ENCODE measurements around the gene AIF1.

The AIF1 gene

DNA sequence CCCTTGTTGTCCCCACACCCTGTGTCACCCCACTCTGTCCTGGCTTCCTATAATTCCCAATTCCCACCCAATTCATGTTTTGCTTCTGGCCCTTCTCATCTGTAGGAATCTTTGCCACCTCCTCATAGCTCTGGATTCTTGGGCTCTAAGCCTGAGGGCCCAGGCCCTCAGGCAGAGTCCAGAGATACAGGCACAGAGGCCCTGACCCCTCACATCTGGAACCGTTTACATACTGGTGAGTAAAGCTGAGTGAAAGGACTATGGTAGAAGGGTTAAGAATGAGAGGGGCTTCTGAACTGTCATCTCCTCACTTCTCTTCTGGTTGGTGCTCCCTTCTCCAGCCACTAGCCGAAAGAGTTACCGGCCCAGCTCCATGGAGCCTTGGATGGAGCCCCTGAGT, 19.1 kb downstream of the AIF1 start:
- H3K27ac ChIP-seq (replicated peaks; ENCODE audit: low read length), result no peak overlapping the region
- no peak for DNase-seq (ENCODE audit: low spot score)
- no peaks in the 10 kb centered on the region for H3K27me3 ChIP-seq (ENCODE audit: control insufficient read depth in 3 of 3, insufficient read depth in 3 of 3, low read depth in 1 of 3, low read length in 3 of 3)
- no CpG with 5 or more reads among the region's 3 CpGs for WGBS, 2 donors (ENCODE audit: extremely low coverage in 2 of 2, insufficient read length in 2 of 2, insufficient replicate concordance in 1 of 2)
- H2BK120ac ChIP-seq (ENCODE audit: low read depth, low read length), result no peak overlapping the region
- no peak overlapping the region for H3K4me2 ChIP-seq (ENCODE audit: insufficient read depth, low read length, poor library complexity, severe bottlenecking)
- H3K18ac ChIP-seq (ENCODE audit: low read length), result no peak overlapping the region
- H3K4me1 ChIP-seq (ENCODE audit: control insufficient read depth in 2 of 2, insufficient read depth in 1 of 2, low read depth in 1 of 2, low read length in 2 of 2), result no peaks in the 10 kb centered on the region
- H3K14ac ChIP-seq (ENCODE audit: low read length), result no peak overlapping the region
- H3K4me3 ChIP-seq (ENCODE audit: low read length in 2 of 2), result no peak overlapping the region
- no peak overlapping the region for H2BK5ac ChIP-seq (ENCODE audit: low read length)
- no peak overlapping the region for H4K8ac ChIP-seq (ENCODE audit: low read depth, low read length)
- peaks cover 10% of the 10 kb centered on the region for H3K79me1 ChIP-seq (ENCODE audit: low read depth, low read length)
- no peak overlapping the region for H2BK15ac ChIP-seq (ENCODE audit: low read length)
- H2AK5ac ChIP-seq (ENCODE audit: low read depth, low read length), result no peak overlapping the region
- no peak overlapping the region for H3K9ac ChIP-seq (ENCODE audit: low read depth, low read length, poor library complexity)
- H3K23ac ChIP-seq (ENCODE audit: low read depth, low read length, poor library complexity), result no peak overlapping the region
- H3K4ac ChIP-seq (ENCODE audit: low read length), result no peak overlapping the region
- H3K9me3 ChIP-seq (replicated peaks in 1 of 2; ENCODE audit: control insufficient read depth in 2 of 2, insufficient read depth in 1 of 2, low read depth in 1 of 2, low read length in 2 of 2), result no peaks in the 10 kb centered on the region
- H2AFZ ChIP-seq (ENCODE audit: low read length), result no peak overlapping the region
- no peak overlapping the region for H4K91ac ChIP-seq (ENCODE audit: low read depth, low read length, poor library complexity)
- H3K36me3 ChIP-seq (replicated peaks in 1 of 2; ENCODE audit: control insufficient read depth in 2 of 2, insufficient read depth in 2 of 2, low read length in 2 of 2), result peaks cover 69 to 99% of the 10 kb centered on the region in 2 donors
- no peak overlapping the region for H2BK12ac ChIP-seq (ENCODE audit: low read length)

- Histone ChIP-seq H3K36me3 (replicated peaks in 1 of 2; ENCODE audit: control insufficient read depth in 2 of 2, insufficient read depth in 2 of 2, low read length in 2 of 2) (peaks cover 72 to 99% of the 10 kb centered on the region in 2 donors), H3K27ac (replicated peaks; ENCODE audit: low read length) (no peak overlapping the region), H2BK5ac (ENCODE audit: low read length) (no peak overlapping the region), H2AK5ac (ENCODE audit: low read depth, low read length) (no peak overlapping the region), H2AFZ (ENCODE audit: low read length) (no peak overlapping the region), H4K91ac (ENCODE audit: low read depth, low read length, poor library complexity) (no peak overlapping the region), H3K4me3 (ENCODE audit: low read length in 2 of 2) (no peak overlapping the region), H3K79me1 (ENCODE audit: low read depth, low read length) (peaks cover 10% of the 10 kb centered on the region), H3K18ac (ENCODE audit: low read length) (no peak overlapping the region), H3K27me3 (ENCODE audit: control insufficient read depth in 3 of 3, insufficient read depth in 3 of 3, low read depth in 1 of 3, low read length in 3 of 3) (no peaks in the 10 kb centered on the region), H2BK12ac (ENCODE audit: low read length) (no peak overlapping the region), H3K4ac (ENCODE audit: low read length) (no peak overlapping the region), H3K14ac (ENCODE audit: low read length) (no peak overlapping the region), H3K4me2 (ENCODE audit: insufficient read depth, low read length, poor library complexity, severe bottlenecking) (no peak overlapping the region), H2BK15ac (ENCODE audit: low read length) (no peak overlapping the region), H3K4me1 (ENCODE audit: control insufficient read depth in 2 of 2, insufficient read depth in 1 of 2, low read depth in 1 of 2, low read length in 2 of 2) (no peaks in the 10 kb centered on the region), H4K8ac (ENCODE audit: low read depth, low read length) (no peak overlapping the region), H3K9ac (ENCODE audit: low read depth, low read length, poor library complexity) (no peak overlapping the region), H2BK120ac (ENCODE audit: low read depth, low read length) (no peak overlapping the region), H3K23ac (ENCODE audit: low read depth, low read length, poor library complexity) (no peak overlapping the region), H3K9me3 (replicated peaks in 1 of 2; ENCODE audit: control insufficient read depth in 2 of 2, insufficient read depth in 1 of 2, low read depth in 1 of 2, low read length in 2 of 2) (no peaks in the 10 kb centered on the region)
- DNase-seq (ENCODE audit: low spot score), result no peak
- WGBS, 2 donors (ENCODE audit: extremely low coverage in 2 of 2, insufficient read length in 2 of 2, insufficient replicate concordance in 1 of 2), result no CpG with 5 or more reads among the region's 11 CpGs
These were observed 20.0 kb downstream of the AIF1 start for GRCh38 chr6:31634969-31635575.

- Histone ChIP-seq H2AFZ (ENCODE audit: low read length) (no peak overlapping the region), H3K36me3 (replicated peaks in 1 of 2; ENCODE audit: control insufficient read depth in 2 of 2, insufficient read depth in 2 of 2, low read length in 2 of 2) (peaks cover 79 to 99% of the 10 kb centered on the region in 2 donors), H3K4ac (ENCODE audit: low read length) (no peak overlapping the region), H3K23ac (ENCODE audit: low read depth, low read length, poor library complexity) (peak overlapping the region; percentile 52), H3K18ac (ENCODE audit: low read length) (no peak overlapping the region), H3K27ac (replicated peaks; ENCODE audit: low read length) (no peak overlapping the region), H4K91ac (ENCODE audit: low read depth, low read length, poor library complexity) (no peak overlapping the region), H3K79me1 (ENCODE audit: low read depth, low read length) (peaks cover 8% of the 10 kb centered on the region), H2BK120ac (ENCODE audit: low read depth, low read length) (no peak overlapping the region), H2BK5ac (ENCODE audit: low read length) (no peak overlapping the region), H2AK5ac (ENCODE audit: low read depth, low read length) (no peak overlapping the region), H3K27me3 (ENCODE audit: control insufficient read depth in 3 of 3, insufficient read depth in 3 of 3, low read depth in 1 of 3, low read length in 3 of 3) (no peaks in the 10 kb centered on the region), H4K8ac (ENCODE audit: low read depth, low read length) (no peak overlapping the region), H2BK12ac (ENCODE audit: low read length) (no peak overlapping the region), H2BK15ac (ENCODE audit: low read length) (no peak overlapping the region), H3K9me3 (replicated peaks in 1 of 2; ENCODE audit: control insufficient read depth in 2 of 2, insufficient read depth in 1 of 2, low read depth in 1 of 2, low read length in 2 of 2) (no peaks in the 10 kb centered on the region), H3K4me3 (ENCODE audit: low read length in 2 of 2) (no peak overlapping the region), H3K4me1 (ENCODE audit: control insufficient read depth in 2 of 2, insufficient read depth in 1 of 2, low read depth in 1 of 2, low read length in 2 of 2) (no peaks in the 10 kb centered on the region), H3K9ac (ENCODE audit: low read depth, low read length, poor library complexity) (no peak overlapping the region), H3K14ac (ENCODE audit: low read length) (no peak overlapping the region), H3K4me2 (ENCODE audit: insufficient read depth, low read length, poor library complexity, severe bottlenecking) (no peak overlapping the region)
- no CpG with 5 or more reads among the region's 27 CpGs for WGBS, 2 donors (ENCODE audit: extremely low coverage in 2 of 2, insufficient read length in 2 of 2, insufficient replicate concordance in 1 of 2)
- DNase-seq (ENCODE audit: low spot score), result no peak
These were observed 21.9 kb downstream of the AIF1 start for GRCh38 chr6:31636698-31637596.

DNA sequence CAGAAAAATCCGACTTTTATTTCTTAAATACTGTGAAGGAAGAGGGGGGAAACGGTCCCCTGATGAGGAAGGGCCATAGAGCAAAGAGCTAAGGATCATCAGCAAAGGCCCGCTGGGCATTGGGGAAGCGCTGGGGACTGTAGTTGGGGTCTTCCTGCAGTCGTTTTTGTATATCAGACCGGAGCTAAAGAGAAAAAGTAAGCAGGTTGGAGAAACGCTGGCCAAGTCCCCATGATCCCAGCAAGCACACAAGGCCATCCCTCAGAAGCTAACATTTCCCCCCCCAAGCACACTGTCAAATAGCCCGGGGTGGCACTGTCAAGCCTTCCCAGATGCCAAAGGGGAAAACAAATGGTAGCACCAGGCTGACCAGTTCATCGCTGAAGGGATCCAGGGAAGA, 24.0 kb downstream of the AIF1 start:
- no CpG with 5 or more reads among the region's 9 CpGs for WGBS, 2 donors (ENCODE audit: extremely low coverage in 2 of 2, insufficient read length in 2 of 2, insufficient replicate concordance in 1 of 2)
- H3K27ac ChIP-seq (replicated peaks; ENCODE audit: low read length), result no peak overlapping the region

More for the DNA sequence above, 24.0 kb downstream of the AIF1 start:
- H3K9me3 ChIP-seq (replicated peaks in 1 of 2; ENCODE audit: control insufficient read depth in 2 of 2, insufficient read depth in 1 of 2, low read depth in 1 of 2, low read length in 2 of 2), result no peaks in the 10 kb centered on the region
- no peak overlapping the region for H3K4me3 ChIP-seq (ENCODE audit: low read length in 2 of 2)
- H3K18ac ChIP-seq (ENCODE audit: low read length), result no peak overlapping the region
- no peaks in the 10 kb centered on the region for H3K27me3 ChIP-seq (ENCODE audit: control insufficient read depth in 3 of 3, insufficient read depth in 3 of 3, low read depth in 1 of 3, low read length in 3 of 3)
- H3K14ac ChIP-seq (ENCODE audit: low read length), result no peak overlapping the region
- no peaks in the 10 kb centered on the region for H3K4me1 ChIP-seq (ENCODE audit: control insufficient read depth in 2 of 2, insufficient read depth in 1 of 2, low read depth in 1 of 2, low read length in 2 of 2)
- no peaks in the 10 kb centered on the region for H3K79me1 ChIP-seq (ENCODE audit: low read depth, low read length)
- peaks cover 75 to 97% of the 10 kb centered on the region in 2 donors for H3K36me3 ChIP-seq (replicated peaks in 1 of 2; ENCODE audit: control insufficient read depth in 2 of 2, insufficient read depth in 2 of 2, low read length in 2 of 2)
- H2BK5ac ChIP-seq (ENCODE audit: low read length), result no peak overlapping the region
- no peak overlapping the region for H4K91ac ChIP-seq (ENCODE audit: low read depth, low read length, poor library complexity)
- no peak overlapping the region for H2BK15ac ChIP-seq (ENCODE audit: low read length)
- no peak overlapping the region for H3K4me2 ChIP-seq (ENCODE audit: insufficient read depth, low read length, poor library complexity, severe bottlenecking)
- H2BK12ac ChIP-seq (ENCODE audit: low read length), result no peak overlapping the region
- no peak overlapping the region for H2AFZ ChIP-seq (ENCODE audit: low read length)
- no peak overlapping the region for H3K23ac ChIP-seq (ENCODE audit: low read depth, low read length, poor library complexity)
- no peak overlapping the region for H2AK5ac ChIP-seq (ENCODE audit: low read depth, low read length)
- H3K9ac ChIP-seq (ENCODE audit: low read depth, low read length, poor library complexity), result no peak overlapping the region
- no peak for DNase-seq (ENCODE audit: low spot score)
- H4K8ac ChIP-seq (ENCODE audit: low read depth, low read length), result no peak overlapping the region
- no peak overlapping the region for H2BK120ac ChIP-seq (ENCODE audit: low read depth, low read length)
- no peak overlapping the region for H3K4ac ChIP-seq (ENCODE audit: low read length)
